SKM-1 (cell line): Measurements from ENCODE around the gene TTN.

Experiments used
- DNase-seq: peaks from one replicate; lab custom pipeline; 2025; ENCODE audit not compliant: unreplicated experiment; lab: John Stamatoyannopoulos, UW

Gene TTN

DNA sequence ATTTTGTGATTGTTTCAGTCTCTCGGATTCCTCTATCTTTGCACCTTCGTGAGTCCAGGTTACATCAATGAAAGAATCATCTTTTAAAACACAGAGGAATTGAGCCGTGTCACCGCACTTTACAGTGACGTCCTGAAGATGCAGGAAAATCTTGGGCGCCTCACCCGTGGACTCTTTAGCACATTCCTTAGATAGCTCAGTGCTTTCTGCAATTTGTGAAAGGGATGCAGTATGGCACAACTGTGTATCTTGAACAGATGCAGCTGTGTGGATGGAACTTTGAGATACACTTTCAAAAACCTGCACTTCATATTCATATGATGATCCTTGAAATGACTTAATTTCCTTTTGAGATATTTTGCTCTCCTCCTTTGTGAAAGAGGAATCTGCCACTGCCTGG is 50.9 kb downstream of the TTN start:
- DNase-seq = no peak

DNA sequence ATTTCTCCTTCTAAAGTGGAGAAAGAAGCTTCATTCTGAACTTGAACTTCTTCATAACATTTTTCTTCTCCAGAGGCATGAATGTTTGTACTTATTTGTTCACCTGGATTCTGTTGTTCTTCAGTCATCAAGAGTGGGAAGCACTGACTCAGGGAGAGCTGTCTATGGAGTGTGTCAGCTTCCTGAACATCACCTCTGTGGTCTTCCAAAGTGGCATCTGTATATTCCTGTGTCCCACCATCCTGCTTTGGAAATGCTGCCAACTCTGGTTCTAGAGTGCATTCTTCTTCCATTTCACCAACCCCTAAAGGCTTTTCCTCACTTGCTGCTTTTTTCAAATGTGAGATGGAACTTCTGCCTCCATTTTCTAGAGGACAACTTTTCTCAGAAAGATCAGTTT is 59.5 kb downstream of the TTN start:
- DNase-seq = no peak

DNA sequence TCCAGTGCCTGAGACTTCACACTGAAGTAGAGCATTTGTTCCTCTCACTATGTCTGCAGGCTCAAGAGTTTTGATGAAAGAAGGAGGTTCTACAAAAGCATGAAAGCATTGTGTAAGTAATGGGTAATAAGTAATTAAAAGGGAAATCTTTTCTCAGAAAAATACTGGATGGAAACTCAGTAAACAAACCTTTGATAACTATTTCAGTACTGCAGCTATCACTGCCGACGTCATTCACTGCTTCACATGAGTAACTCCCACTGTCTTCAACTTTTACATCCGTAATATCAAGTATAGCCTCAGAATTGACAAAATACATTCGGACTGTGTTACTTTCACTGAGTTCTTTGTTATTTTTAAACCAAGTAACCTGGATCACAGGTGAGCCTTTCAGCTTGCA is 72.7 kb downstream of the TTN start:
- DNase-seq = no peak

DNA sequence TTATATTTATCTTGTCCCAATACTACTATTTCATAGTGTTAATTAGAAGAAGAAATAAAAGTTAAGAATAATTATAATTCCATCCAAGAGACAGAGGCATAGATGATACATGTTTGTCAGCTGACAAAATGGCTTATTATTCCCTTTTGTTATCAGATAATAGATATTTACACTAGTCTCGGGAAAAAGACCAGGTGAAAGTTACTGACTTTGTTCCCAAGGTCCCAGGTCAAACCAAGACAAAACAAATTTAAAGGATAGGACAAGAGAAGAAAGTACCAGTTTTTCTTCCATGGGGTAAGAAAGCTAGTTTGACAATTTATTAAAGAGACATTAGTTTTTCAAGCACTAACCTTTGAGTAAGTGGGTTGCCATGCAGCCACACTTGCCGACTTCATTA is 73.2 kb downstream of the TTN start:
- DNase-seq = no peak

DNA sequence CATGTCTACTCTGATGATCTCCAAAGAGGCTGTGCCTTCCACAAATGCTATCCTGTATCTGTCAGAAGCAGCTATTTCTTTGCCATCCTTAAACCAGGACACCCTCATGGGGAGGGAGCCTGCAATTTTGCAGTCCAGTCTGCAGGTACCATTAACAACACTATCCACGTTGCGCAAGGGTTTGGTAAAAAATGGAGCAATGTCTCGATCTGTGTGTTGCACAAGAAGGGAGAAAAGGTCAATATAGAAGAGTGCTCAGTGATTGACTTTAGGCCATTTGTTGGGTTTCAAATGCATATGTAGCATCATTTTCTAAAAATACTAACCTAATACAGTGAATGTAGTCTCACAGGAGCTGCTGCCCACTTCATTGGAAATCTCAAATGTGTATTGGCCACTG is 74.3 kb downstream of the TTN start:
- no peak for DNase-seq

DNA sequence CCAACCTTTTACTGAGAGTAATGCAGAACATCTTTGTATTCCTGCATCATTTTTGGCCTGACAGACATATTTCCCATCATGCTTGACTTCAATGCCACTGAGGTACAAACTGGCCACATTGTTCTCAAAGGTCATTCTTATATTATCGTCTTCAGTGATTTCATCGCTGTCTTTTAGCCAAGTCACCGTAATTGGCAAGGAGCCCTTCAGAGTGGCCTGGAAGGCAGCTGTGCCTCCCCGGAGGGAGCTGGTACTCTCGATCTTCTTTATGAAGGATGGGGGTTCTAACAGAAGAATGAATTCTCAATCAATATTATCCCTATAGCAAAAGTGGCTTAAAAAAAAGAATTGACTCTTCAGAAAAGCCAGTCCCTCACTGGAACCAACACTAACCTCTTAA is 75.9 kb downstream of the TTN start:
- no peak for DNase-seq

DNA sequence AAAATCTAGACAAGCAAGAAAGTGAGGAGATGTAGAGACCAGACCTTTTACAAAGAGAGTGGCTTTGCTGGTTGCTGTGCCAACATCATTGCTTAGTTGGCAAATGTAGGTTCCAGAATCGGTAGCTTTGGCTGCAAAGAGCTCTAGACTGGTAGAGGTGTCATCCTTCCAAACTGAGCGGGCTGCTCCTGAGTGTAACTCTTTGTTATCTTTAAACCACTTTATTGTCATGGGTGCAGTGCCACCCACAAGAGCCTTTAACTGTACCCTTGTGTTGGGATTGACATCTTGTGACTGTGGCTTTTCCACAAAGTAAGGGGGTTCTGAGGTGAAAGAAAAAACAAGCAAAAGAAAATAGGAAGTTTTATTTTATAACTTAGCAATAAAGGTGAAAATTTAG is 77.2 kb downstream of the TTN start:
- no peak for DNase-seq

DNA sequence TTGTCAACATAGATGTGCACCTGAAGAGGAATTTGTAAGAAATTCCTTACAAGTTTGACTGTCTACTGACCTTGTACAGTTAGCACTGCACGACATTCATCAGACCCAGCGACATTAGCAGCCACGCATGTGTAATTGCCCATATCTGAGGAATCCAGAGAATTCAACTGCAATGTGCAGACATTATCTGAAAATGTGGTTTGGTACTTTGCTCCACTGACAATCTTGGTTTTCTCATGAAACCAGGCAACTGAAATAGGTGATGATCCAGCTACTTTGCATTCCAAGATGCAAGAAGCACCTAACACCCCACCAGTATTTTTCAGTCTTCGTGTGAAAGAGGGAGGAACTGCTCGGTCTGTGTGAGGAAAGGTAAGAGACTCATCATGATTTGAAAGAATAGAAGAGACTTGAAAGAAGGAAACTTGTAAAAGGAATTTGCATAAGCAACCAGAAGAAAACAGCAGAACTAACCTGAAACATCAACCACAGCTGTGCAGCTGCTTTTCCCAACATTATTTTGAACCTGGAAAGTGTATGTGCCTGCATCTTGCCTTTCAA is 83.4 kb downstream of the TTN start:
- no peak for DNase-seq

DNA sequence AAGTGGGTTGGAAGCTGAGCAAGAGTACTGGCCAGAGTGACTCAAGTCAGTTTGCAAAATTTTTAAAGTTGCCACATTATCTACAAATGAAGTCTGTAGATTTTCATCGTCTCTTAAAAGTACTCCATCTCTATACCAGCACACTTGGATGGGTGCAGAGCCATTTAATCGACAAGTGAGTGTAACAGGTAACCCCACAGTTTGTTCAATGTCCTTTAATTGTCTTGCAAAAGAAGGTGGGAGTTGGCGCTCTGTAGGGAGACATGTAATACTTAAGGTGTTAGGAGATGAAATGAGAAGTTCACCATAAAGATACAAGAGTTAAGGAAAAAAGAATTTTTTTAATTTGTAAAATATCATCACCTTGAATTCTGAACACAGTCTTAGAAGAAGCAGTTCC is 84.9 kb downstream of the TTN start:
- DNase-seq = no peak

DNA sequence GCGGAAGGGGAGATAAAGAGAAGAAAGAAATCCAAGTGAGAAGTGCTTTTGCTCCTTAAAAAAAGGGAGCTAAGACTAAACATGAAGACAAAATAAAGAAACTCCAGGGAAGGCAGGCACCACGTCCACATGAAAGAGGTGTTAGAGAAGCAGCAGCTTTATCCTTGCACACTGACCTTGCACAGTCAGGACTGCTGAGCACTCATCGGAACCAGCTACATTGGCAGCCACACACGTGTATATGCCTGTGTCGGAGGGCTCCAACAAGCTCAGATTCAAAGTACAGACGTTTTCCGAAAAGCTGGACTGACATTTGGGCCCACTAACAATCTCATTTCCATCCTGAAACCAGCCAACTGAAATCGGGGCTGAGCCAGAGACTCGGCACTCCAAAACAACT is 88.2 kb downstream of the TTN start:
- no peak for DNase-seq

DNA sequence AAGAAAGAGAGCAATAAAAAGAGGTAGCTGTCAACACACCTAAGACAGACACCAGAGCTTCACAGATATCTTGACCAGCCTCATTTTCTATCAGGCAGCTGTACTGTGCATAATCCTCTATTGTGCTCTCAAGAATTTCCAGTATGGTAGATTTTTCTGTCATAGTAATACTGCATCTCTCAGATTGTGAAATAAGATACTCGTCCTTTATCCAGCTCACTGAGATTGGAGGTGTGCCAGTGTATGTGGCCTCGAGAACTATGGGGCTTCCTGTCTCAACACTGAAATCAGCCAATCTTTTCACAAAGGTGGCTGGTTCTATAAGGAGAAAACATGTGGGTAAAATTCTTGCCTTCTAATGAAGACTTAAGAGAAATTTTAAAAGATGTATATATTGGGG is 88.9 kb downstream of the TTN start:
- DNase-seq = no peak

DNA sequence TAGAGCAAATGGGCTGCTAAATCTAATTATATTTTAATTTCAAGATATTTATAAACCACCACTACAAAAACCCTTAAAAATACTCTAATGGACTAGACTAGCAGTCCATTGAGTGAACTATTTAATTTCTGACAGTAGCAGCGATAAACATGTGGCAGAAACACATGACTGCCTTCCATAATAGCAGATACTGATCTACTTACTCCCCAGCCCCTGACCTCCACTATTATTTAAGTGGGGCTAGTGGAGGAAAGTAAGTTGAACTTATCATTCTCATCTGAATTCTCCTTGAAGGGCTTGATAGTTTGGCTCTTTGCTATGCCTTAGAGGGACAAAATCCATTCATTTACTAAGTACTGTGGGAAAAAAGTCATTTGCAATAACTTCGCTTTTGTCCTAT is 90.8 kb downstream of the TTN start:
- no peak for DNase-seq

DNA sequence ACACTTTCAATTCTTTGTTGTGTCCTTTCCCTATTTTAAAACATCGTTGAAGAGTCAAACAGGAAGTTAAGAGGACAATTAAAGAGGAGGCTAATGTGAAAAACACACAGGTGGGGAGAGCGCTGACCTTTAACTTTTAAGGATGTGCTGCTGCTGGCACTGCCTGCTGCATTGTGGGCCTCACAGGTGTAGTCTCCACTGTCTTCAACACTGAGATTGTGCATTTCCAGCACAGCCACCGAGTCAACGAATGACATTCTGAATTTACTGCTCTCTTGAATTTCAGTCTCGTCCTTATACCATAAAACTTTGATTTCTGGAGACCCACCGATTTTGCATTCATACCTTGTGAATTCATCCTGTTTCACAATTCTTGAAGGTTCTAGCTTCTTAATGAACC is 91.9 kb downstream of the TTN start:
- DNase-seq = no peak

DNA sequence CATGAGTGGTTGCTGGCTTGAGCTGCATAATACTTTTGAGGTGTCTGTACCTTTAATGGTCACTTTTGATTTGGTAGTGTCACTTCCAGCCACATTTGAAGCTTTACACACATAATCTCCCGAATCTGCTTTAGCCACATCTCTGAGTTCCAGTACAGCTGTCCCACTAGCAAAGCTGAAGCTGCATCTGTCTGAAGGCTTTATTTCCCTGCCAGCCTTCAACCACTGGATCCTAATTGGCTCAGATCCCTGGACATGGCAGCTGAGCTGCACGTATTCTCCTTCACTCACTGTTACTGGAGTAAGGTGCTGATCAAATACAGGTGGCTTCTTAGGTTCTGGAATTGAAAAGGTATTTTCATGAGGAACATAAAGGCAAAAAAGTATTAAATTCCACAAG is 99.7 kb downstream of the TTN start:
- no peak for DNase-seq

DNA sequence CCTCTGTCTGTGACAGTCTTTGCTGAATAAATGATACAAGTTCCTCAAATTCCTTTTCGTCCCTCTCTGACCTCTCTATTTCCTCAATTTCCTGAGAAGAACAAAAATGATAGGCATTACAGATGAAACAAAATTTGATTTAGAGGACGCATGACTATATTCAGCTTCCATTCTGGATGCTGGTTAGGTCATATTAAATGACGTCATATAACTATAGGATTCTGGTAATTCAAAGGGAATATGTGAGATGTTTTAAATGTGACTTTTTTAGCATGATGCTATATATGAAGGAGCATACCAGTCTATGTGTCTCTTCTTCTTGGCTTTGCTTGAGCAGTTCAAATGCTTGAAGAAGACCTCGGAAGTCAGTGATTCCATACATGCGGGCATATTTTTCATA is 102.3 kb downstream of the TTN start:
- DNase-seq = no peak

DNA sequence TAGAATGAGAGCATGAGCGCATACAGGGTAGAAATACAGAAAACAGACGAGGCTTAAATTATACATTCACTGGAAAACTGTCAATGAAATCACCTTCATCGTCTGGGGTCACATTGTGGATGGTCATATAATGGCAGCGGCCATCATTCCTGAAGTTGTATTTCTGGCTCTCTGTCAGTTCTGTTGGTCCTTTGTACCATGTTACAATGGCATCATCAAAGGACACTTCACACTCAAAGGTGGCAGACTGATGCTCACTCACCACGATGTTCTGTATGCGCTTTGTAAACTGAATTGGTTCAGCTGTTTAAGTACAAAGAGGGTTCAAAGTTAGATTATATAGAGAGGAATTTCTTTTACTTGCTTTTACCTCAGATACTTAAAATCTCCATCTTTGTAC is 104.9 kb downstream of the TTN start:
- DNase-seq = no peak

DNA sequence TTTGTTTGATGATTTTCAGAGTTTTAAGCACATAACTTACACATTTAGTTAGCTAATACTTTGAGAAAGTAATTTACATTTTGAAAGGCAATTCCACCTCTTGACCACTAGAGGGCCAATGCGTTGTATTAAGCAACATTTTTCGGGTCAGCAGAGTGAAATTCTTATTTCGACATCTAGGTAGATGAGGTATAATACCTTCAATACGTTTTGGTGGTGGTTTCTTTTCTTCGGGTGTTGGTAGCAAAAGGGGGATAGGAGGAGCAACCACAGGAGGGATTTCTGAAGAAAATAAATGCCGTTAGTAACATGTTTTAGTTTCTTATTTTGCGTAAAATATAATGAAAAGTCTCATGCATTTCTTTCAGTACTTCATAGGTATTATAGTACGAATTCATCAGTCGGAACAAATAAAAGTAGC is 106.3 kb downstream of the TTN start:
- DNase-seq = peak; percentile 64

DNA sequence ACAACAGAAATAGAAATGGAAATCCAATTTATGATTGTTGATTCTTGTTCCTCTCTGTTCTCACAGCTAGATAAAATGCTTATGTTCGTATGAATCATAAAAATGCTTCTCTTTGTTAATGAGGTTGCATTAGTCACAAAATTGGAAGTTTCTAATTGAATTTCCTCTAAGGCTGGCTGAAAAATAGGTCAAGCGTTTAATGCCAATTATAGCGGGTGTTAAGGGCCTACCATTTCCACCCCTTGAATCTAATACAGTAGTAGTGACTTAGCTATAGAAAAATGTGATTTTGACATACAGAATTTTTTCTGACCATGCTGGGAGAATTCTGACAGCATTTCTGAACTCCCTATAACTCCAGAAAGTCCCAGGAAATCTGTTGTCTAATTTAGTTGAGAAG is 107.1 kb downstream of the TTN start:
- no peak for DNase-seq

DNA sequence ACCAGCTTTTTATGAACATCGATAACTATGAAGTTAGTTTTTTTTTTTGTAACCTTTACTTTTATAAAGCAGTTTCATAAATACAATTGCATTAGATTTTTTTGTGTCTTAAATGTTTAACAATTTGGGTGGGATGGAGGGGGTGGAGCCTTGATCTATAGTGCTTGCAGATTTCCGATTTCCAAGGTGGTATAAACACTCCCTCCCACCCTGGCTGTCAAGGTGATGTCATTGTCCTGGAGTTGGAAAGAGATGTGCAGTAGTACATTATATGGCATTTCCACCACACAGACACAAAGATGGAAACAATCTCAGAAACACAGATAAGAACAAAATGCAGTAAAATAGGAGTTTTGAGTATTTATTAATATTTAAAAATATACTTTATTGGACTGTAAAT is 114.4 kb downstream of the TTN start:
- DNase-seq = no peak

DNA sequence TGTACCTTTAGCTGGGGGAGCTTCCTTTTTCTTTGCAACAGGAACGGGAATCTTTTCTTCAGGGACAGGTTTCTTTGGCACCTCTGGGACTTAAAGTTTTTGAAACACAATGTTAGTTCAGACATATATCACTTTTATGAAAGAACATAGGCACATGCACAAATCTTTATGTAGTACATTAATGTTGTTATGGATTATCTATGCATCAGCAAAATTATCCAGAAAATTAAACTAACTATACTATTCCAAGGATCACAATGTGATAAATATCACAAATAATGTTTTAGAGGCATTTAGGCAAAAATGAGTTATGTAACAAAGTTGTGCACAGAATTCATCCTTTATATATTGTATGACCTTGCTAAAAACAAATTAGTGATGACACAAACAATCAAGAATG is 117.4 kb downstream of the TTN start:
- DNase-seq = no peak

DNA sequence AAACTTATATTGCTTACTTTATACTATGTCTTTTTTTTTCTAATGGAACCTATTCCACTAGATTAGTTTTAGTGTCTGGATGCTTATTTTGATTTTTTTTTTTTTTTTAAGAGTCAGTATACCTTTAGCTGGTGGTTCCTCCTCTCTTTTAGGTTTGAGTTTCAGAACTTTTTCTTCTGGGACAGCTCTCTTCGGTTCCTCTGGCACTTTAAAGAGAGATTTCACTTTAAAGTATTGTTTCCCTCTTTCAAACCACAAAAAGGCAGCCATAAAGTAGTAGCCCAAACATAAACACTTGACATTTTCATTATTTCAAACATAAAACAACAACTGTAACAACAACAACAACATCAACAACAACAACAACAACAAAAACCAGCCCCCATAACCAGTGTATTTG is 123.3 kb downstream of the TTN start:
- no peak for DNase-seq

DNA sequence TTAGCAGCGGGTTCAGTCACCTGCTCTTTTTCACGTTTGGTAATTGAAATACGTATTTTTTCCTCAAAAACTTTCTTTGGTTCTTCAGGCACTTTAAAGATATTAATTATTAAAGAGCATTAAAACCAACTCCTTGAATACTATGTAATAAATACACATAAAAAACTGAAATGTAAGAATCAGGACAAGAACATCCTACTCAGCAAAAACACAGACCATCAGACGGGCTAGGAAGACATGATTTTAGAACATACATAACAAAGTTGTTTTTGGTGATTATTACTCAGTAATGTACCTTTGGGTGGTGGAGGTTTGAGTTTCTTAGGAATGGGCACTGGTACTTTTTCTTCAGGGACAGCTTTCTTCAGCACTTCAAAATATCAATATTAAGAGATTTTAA is 126.1 kb downstream of the TTN start:
- DNase-seq = no peak

DNA sequence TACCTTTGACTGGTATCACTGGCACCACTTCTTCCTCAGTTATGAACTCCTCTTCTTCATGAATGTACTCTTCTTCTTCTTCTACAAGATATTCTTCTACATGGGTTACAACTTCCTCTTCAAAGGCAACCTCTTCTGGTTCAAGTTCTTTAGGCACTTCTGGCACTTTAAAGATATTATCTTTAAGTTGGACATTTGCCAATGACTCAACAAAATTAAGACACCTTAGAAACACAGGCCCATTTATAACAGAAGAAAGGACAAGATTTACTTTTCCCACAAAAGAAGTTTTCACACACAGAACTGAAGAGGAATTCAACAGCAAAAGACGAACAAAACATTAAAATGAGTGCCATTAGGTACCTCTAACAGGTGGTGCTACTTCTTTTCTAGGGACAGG is 127.3 kb downstream of the TTN start:
- DNase-seq = no peak

DNA sequence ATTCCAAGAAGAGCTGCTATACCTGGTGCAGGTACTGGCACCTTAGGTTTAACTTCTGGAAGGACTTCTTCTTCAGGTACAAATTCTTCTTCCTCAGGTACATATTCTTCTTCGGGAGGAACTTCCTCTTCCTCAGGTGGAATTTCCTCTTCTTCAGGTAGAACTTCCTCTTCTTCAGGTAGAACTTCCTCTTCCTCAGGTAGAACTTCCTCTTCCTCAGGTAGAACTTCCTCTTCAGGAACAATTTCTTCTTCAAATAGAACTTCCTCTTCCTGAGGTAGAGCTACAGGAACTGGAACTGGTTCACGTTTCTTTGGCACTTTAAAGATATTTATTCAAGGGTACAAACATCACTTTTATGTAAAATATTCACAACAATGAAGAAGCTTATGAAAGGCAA is 129.6 kb downstream of the TTN start:
- DNase-seq = peak; percentile 28
